HepG2 (cell line): Measurements from ENCODE around the gene IFT122. TPM values are rescaled to one million over a fixed set of nuclear protein-coding genes. Genes with fewer than 3 reads are reported as not detected.

Experiments
- DNMT1 ChIP-seq: sonication (generic); formaldehyde crosslinking; IDR thresholded peaks from 2 replicates; pipeline ENCODE4 v1.5.1; 2020; ENCODE audit warnings: mild to moderate bottlenecking, missing genetic modification reagents
- GLI4 ChIP-seq: sonication (generic); formaldehyde crosslinking; IDR thresholded peaks from 2 replicates; pipeline ENCODE4 v1.5.1; 2020; ENCODE audit warnings: missing genetic modification reagents, mild to moderate bottlenecking, moderate library complexity, borderline replicate concordance
- MED8 ChIP-seq: sonication (generic); formaldehyde crosslinking; IDR thresholded peaks from 2 replicates; pipeline ENCODE4 v1.8.1; 2023; ENCODE audit warnings: mild to moderate bottlenecking, missing genetic modification reagents; ENCODE audit not compliant: insufficient replicate concordance
- ZMYM2 ChIP-seq: sonication (generic); formaldehyde crosslinking; IDR thresholded peaks from 2 replicates; pipeline ENCODE4 v1.8.0; 2022; ENCODE audit warnings: mild to moderate bottlenecking, missing genetic modification reagents
- ZNF703 ChIP-seq: sonication (generic); formaldehyde crosslinking; IDR thresholded peaks from 2 replicates; pipeline ENCODE4 v1.5.1; 2020; ENCODE audit warnings: missing genetic modification reagents, mild to moderate bottlenecking, moderate library complexity, borderline replicate concordance
- ZNF788 ChIP-seq: sonication (generic); formaldehyde crosslinking; IDR thresholded peaks from 2 replicates; pipeline ENCODE4 v1.5.0; 2020; ENCODE audit warnings: mild to moderate bottlenecking, missing genetic modification reagents, borderline replicate concordance
- polyA plus RNA-seq, 8 experiments: library from polyadenylated mRNA; depleted of rRNA in 3 of 8; stranded (reverse) in 7 of 8; unstranded in 1 of 8; fragments of >200 nt; fragmentation: Illumina TruSeq in 4 of 8; extraction: Trizol in 4 of 8; gene quantifications; 2 replicates each; pipeline versions ENCODE4 v1.2.1 to v1.2.3, GENCODE V29; 2011 to 2016; ENCODE audit warnings: low read depth in 4 of 8, missing spikeins in 1 of 8, mixed read lengths in 1 of 8; ENCODE audit not compliant: insufficient read depth in 1 of 8
- total RNA-seq, 5 experiments: library from RNA; depleted of rRNA; stranded (reverse); fragments of >200 nt; fragmentation: Illumina TruSeq; extraction: Trizol; gene quantifications; 2 replicates each; pipeline ENCODE4 v1.2.3, GENCODE V29; 2016; ENCODE audit warnings: low read depth in 1 of 5
- TF ChIP-seq, protein P1 (sequence below): sonication (generic); formaldehyde crosslinking; IDR thresholded peaks from 2 replicates; pipeline ENCODE4 v1.4.0; 2020; ENCODE audit warnings: mild to moderate bottlenecking, missing genetic modification reagents
- TF ChIP-seq, protein P2 (sequence below): IDR thresholded peaks from 2 replicates; pipeline ENCODE4 v1.6.1; 2016; ENCODE audit warnings: low read depth, control low read depth
- TF ChIP-seq, protein P3 (sequence below): sonication (generic); formaldehyde crosslinking; IDR thresholded peaks from 2 replicates; pipeline ENCODE4 v1.5.0; 2020; ENCODE audit warnings: mild to moderate bottlenecking, missing genetic modification reagents, borderline replicate concordance
- TF ChIP-seq, protein P4 (sequence below): sonication (generic); formaldehyde crosslinking; IDR thresholded peaks from 2 replicates; pipeline ENCODE4 v1.4.0; 2020; ENCODE audit warnings: missing genetic modification reagents

The IFT122 gene
- total and polyA plus RNA-seq, 2 of the 13 experiments (the other 11 are each of a cell fraction or from before 2014, with no cell fraction given): 10.1 to 10.3 TPM

DNA sequence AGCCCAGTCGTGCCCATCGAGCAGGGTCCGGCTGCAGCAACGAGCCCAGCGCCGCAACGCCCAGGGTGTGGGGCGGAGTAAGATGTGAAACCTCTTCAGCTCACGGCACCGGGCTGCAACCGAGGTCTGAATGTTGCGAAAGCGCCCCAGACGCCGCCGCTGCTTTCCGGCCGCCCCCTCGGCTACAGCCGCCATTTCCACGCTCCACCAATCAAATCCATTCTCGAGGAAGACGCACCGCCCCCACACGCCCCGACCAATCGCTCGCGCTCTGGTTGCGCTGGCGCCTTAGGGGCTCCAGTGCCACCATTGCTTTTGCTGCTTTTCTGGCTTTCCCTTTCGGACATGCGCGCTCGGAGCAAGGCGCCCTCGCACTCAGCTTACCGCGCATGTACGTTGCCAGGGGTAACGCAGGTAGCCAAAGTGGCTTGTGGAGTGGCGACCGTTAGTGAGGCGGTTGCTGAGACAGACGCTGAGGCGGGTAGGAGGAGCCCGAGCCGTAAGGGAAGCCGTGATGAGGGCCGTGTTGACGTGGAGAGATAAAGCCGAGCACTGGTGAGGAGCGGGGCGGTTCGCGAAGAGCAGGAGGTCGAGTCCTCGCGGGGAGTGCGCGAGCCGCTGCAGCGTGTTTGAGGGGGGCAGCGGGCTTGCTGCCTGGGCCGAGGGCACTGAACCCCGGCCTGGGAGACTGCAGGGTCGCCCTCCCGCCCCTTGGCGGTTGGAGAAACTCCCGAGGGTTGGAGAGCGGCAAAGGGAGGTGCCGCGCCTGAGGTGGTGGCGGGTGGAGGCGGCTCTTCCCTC is at the start of gene IFT122, which contains the start of gene MBD4 (continued):
- TF ChIP-seq, protein P1, sequence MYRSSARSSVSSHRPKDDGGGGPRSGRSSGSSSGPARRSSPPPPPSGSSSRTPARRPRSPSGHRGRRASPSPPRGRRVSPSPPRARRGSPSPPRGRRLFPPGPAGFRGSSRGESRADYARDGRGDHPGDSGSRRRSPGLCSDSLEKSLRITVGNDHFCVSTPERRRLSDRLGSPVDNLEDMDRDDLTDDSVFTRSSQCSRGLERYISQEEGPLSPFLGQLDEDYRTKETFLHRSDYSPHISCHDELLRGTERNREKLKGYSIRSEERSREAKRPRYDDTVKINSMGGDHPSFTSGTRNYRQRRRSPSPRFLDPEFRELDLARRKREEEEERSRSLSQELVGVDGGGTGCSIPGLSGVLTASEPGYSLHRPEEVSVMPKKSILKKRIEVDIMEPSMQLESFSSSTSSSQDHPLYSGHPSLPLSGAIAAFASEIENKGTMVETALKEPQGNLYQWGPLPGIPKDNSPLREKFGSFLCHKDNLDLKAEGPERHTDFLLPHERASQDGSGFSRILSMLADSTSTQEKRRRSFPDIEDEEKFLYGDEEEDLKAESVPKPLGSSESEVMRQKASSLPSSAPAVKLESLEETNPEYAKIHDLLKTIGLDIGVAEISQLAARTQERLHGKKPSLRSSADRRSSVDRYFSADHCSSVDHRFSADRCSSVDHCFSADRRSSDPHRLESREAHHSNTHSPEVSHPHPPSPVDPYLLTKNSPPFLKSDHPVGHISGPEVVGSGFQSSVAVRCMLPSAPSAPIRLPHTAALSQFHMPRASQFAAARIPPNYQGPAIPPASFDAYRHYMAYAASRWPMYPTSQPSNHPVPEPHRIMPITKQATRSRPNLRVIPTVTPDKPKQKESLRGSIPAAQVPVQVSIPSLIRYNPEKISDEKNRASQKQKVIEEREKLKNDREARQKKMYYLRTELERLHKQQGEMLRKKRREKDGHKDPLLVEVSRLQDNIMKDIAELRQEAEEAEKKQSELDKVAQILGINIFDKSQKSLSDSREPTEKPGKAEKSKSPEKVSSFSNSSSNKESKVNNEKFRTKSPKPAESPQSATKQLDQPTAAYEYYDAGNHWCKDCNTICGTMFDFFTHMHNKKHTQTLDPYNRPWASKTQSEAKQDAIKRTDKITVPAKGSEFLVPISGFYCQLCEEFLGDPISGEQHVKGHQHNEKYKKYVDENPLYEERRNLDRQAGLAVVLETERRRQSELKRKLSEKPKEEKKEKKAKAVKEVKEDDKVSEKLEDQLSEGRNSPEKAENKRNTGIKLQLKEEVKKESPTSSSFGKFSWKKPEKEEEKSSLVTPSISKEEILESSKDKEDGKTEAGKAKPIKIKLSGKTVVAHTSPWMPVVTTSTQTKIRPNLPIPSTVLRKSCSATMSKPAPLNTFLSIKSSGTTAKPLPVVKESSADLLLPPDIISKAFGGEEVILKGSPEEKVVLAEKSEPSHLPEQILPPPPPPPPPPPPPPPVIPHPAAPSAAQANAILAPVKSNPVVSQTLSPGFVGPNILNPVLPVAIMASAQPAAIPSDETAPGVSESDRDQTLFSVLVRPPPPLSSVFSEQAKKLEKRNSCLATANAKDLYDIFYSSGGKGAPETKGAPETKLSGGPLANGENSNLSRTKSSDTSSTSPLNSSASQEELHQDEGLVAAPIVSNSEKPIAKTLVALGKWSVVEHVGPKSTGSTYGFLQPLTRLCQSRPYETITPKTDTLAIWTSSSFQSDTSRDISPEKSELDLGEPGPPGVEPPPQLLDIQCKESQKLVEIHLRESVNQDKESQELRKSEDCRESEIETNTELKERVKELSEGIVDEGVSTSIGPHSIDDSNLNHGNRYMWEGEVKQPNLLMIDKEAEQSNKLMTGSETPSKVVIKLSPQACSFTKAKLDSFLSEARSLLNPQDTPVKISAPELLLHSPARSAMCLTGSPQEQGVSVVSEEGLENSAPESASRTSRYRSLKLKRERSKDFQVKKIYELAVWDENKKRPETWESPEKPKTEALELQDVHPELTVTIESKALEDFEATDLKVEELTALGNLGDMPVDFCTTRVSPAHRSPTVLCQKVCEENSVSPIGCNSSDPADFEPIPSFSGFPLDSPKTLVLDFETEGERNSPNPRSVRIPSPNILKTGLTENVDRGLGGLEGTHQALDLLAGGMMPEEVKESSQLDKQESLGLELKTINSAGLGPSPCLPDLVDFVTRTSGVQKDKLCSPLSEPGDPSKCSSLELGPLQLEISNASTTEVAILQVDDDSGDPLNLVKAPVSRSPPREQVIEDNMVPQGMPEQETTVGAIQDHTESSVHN: no peak
- TF ChIP-seq ZNF703 (CRISPR knock-in tag): no peak
- TF ChIP-seq, protein P2, sequence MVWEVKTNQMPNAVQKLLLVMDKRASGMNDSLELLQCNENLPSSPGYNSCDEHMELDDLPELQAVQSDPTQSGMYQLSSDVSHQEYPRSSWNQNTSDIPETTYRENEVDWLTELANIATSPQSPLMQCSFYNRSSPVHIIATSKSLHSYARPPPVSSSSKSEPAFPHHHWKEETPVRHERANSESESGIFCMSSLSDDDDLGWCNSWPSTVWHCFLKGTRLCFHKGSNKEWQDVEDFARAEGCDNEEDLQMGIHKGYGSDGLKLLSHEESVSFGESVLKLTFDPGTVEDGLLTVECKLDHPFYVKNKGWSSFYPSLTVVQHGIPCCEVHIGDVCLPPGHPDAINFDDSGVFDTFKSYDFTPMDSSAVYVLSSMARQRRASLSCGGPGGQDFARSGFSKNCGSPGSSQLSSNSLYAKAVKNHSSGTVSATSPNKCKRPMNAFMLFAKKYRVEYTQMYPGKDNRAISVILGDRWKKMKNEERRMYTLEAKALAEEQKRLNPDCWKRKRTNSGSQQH (CRISPR knock-in tag): peak; percentile 70; the same call in 1 of the 2 replicates
- TF ChIP-seq GLI4: 0 out of 2 replicates have a peak, but pooled peaks have one; percentile 21
- TF ChIP-seq, protein P3, sequence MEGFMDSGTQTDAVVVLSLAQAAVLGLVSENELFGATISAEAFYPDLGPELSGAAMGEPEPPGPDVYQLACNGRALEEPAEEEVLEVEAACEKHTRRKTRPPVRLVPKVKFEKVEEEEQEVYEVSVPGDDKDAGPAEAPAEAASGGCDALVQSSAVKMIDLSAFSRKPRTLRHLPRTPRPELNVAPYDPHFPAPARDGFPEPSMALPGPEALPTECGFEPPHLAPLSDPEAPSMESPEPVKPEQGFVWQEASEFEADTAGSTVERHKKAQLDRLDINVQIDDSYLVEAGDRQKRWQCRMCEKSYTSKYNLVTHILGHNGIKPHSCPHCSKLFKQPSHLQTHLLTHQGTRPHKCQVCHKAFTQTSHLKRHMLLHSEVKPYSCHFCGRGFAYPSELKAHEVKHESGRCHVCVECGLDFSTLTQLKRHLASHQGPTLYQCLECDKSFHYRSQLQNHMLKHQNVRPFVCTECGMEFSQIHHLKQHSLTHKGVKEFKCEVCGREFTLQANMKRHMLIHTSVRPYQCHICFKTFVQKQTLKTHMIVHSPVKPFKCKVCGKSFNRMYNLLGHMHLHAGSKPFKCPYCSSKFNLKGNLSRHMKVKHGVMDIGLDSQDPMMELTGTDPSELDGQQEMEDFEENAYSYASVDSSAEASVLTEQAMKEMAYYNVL (CRISPR knock-in tag): no peak
- peak; percentile 78; the same call in 1 of the 2 replicates for TF ChIP-seq DNMT1 (CRISPR knock-in tag)
- TF ChIP-seq ZNF788 (CRISPR knock-in tag): peak; percentile 57; the same call in 1 of the 2 replicates
- no peak for TF ChIP-seq ZMYM2 (CRISPR knock-in tag)
- TF ChIP-seq, protein P4, sequence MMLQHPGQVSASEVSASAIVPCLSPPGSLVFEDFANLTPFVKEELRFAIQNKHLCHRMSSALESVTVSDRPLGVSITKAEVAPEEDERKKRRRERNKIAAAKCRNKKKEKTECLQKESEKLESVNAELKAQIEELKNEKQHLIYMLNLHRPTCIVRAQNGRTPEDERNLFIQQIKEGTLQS: no peak; the same call in 1 of the 2 replicates
- no peak for TF ChIP-seq MED8 (CRISPR knock-in tag)
